ENCODE measurements around the gene MAD1L1.
A peak's percentile ranks its signal among the peaks of the same experiment; 100 is the strongest.
"Not testable (repeated sequence)": the region's sequence is repeated elsewhere in the genome, so short reads cannot be mapped to it uniquely, and the experiment has no call there.

The MAD1L1 gene

DNA sequence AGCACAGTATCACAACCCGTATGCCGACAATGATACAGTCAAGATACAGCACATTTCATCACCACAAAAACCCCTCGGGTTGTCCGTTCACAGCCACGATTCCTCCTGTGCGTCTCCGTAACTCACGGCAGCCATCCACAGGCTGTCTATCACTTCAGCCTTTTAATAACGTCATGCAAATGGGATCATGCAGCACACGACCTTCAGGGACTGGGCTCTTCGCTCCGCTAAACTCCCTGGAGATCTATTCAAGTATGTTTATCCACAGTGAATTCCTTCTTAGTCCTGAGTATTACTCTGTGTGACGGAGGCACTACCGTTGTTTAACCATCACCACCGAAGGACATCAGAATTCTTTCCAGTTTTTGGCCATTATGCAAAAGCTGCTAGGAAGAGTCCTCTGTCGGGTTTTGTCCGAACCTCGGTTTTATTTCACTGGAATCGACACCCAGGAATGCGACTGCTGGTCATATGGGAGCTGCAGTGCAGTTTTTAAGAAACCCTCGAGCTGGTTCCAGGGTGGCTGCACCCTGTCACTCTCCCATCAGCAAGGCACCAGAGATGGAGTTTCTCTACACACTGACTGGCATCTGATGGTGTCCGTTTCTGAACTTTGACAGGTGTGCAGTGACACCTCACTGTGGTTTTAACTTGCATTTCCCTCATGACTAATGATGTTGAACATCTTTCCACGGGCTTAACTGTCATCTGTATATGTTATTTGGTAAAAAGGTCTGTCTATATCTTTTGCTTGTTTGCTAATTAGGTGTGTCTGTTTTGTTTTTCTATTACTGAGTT, 193.6 kb downstream of the MAD1L1 start:
- no peak for DNase-seq

DNA sequence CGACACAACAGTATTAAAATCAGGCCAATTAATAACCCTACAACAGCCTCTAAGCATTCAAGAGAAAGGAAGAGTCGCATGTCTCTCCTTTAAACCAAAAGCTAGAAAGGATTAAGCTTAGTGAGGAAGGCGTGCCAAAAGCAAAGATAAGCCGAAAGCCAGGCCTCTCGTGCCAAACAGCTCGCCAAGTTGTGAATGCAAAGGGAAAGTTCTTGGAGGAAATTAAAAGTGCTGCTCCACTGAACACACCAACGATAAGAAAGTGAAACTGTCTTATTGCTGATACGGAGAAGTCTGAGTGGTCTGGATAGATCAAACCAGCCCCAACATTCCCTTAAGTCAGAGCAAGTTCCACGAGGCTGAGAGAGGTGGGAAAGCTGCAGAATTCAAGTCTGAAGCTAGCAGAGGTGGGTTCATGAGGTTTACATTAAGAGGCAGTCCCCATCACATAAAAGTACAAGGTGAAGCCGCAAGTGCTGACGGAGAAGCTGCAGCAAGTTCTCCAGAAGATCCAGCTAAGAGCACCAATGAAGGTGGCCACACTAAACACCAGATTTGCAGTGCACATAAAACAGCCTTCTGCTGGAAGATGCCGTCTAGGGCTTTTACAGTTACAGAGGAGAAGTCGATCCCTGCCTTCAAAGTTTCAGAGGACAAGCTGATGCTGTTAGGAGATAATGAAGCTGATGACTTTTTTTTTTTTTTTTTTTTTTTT, 194.8 kb downstream of the MAD1L1 start:
- peak; percentile 55 for DNase-seq

DNA sequence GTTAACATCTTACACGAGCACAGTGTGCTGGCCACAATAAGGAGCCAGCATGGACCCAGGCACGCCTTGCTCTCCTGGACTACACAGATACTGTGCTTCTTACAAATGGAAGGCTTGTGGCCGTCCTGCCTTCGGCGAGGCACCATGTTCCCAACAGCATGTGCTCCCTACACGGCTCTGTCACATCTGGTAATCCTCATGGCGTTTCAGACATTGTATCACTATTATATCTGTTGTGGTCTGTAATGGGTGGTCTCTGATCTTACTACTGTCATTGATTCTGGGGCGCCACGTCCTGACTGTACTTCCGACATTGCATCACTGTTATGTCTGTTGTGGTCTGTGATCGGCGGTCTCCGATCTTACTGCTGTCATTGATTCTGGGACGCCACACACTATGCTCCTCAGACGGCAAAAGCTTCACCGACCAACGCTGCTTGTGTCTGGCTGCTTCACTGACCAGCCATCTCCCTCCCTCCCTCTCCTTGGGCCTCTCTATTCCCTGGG, 195.4 kb downstream of the MAD1L1 start:
- DNase-seq, result peak; percentile 73

DNA sequence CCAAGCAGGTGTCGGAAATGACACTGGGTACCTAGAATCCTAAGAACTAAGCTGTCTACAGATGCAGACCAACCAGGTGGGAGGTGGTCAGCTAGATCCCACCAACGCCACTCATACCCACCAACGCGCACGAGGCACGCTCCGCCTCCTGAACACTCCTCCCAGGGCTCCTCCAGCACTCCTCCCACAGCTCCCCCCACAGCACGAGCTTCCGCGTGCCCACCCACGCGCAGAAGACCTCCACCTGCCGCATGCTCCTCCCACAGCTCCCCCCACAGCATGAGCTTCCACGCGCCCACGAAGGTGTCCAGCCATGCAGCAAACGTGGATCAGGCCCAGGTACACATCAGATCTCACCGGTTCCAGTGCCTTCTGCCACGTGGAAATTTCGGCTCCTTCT, 196.0 kb downstream of the MAD1L1 start:
- no peak for DNase-seq

DNA sequence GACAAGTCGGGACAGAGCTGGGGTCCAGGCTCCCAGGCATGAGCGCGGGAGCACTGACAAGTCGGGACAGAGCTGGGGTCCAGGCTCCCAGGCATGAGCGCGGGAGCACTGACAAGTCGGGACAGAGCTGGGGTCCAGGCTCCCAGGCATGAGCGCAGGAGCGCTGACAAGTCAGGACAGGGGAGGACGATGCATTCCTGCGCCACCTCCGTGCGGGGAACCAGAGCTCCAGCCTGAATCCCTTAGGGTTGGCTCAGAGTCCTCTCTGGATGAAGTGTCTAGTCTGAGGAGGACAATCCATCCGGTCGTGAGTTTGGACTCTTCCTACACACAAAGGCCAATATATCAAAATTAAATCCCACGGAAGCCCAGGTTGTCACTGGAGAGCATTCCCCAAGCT, 196.5 kb downstream of the MAD1L1 start:
- not testable (repeated sequence) for DNase-seq

DNA sequence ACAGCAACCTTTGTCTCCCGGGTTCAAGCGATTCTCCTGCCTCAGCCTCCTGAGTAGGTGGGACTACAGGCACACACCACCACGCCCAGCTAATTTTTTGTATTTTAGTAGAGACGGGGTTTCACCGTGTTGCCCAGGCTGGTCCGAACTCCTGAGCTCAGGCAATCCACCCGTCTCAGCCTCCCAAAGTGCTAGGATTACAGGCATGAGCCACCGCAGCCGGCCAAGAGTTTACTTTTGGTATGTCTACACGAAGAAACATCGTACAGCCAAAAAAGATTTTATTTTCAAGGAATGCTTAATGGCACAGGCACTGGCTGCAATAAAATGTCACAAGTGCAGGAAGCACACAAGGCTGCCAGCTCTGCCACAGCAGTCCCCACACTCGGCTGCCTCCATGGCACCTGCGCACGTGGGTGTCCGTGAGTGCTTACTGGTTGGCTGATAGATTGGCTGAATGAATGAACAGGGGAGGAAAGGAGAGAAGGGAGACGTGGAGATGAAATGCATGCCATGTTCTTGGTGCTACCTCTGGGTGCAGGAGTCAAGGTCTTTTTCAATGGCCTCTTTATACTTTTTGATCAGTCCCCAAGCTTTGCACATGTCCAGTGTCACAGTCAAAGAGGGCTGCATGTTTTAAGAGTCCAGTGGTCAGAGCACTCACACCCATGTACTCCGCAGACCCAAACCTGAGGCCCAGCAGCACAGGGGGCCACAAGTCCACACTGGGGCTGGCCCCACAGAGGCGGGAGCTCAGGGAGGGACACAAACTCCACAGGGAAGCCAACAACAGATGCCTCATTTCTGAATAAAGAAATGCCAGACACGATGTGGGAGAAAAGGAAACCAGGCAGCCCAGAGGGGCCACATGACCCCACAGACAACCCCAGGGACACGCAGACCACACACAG, 198.2 kb downstream of the MAD1L1 start:
- DNase-seq, result no peak

DNA sequence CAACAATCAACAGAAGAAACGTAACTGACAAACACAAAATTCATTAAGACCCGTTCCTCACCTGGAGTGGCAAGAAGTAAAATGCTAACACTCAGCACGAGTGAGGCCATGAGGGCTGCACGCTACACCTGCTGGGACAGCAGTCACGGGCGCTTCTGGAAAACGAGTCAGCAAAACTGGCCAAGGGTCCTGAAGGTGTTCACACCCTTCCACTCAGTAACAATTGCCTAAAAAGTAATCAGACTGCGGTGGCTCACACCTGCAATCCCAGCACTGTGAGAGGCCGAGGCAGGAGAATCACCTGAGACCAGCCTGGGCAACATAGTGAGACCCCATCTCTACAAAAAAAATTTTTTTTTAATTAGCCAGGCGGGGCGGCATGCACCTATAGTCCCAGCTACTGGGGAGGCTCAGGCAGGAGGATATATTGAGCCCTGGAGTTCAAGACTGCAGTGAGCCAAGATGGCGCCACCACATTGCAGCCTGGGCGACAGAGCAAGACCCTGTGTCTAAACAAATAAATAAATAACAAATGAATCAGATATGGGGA, 199.1 kb downstream of the MAD1L1 start:
- no peak for DNase-seq

DNA sequence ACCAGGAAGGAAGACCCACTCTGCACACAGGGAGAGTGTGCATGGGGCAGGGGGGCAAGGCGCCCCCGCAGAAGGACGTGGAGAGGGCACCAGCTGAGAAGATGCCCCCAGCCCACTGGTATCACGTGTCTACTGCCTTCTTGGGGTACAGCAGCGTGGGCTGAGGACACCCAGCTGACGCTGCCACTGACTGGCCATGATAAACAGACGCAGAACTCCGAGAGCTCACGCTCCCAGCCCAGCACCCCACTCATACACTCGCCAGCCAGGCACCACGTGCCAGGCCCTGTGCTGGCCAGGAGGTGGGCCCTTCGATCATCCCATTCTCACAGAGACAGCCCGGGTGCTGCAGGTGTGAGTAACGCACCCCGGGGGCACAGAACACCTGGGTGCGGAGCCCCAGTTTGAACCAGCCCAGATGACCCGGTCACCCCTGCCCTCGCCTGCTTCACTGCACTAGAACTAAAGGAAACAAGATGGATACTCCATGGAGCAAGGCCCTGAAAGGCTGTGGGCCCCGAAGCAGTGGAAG, 199.8 kb downstream of the MAD1L1 start:
- DNase-seq, result no peak

DNA sequence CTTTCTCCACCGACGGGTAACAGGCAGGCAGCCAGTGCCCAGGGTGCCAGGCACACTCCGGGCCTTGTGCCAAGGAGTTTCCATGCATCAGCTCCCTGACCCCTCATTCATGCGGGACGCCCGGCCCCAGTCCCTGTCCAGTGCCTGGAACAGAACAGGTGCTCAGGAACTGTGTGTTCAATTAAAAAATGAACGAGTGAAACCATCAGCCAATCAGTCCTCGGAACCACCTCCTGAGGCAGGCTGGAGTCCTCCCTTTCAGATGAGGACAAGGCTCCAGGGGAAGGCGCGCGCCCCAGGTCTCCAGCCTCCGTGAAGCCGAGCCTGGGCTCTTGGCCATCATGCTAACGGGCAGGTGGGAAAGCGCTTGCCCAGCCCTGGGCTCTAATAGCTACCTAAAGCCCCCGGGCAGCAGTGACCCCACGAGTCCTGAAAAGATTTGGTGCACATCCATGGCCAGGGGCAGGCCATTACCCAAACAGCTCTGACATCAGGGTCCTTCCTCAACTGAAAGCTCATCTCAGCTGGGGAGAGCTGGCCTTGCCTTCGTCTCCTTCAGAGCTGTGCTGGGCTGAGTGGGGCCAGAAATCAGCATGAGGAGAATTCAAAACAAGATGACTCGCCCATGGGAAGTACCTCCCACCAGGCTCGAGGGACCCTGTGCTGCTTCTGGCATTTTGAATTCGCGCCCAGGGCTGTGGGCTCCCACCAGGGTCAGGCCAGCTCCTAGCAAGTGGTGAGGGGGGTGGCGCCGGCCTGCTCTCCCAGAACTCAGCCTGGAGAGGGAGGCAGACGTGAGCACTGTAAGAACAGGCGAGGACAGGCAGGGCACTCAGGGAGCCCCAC, 200.5 kb downstream of the MAD1L1 start:
- peak; percentile 63 for DNase-seq

DNA sequence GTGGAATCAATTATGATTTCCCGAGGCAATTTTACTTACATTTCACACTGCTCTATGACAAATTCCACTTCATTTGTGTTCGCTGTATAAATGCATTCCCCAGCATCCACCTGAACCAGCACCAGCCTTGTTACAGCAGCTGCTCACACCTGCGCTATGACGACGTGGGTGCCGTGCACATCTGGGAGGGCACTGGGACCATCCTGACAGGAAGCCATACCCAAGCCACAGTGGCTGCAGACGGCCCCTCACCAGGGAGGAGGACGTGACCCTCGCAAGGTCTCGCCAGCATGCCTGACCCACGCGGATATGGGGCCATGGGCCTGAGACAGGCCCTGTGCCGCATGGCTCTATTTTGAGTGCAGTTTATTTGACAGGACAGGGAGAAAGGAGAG, 201.3 kb downstream of the MAD1L1 start:
- no peak for DNase-seq

DNA sequence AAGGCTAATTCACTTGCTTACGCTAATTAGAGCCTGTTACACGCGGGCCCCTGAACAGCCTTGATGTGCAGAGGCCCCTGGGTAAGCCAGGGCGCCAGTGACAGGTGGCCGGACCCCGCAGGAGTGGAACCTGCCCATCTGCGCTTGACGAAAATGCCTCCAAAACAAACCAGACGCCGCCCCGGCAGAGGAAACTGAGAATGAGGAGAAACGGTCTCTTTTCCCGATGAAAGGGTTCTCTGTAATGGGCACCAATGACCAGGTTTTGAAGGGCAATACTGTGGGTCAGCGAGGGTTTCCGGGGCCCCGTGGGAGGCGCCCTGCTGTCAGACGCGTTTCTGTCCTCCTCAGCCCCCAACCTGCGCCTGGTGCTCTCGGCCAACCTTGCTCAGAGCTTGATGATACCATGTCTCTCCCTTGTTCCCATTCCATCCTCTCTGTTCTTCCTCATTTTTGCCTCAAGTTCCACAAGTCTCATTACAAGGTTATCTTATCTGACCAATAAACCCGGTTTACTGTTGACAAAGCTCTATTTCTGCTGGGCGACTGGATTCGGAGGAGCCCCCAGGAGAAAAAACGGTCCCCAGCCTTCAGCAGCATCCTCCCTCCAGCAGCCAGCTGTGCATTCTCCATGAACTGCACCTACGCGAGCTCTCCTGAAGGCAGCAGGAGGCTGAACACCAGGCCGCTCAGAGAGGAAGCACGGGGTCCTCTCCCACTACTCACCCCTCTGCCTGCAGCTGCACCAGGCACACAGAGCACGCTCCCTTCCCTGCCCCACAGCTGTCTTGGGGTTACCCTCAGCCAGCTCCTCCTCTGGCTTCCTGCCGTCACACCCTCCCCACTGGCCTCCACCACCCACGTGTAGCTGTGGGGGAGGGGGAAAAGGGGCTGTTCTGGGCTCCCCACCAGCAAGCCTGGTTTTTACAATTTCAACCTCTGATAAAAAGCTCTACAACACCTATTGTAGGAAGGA, 202.0 kb downstream of the MAD1L1 start:
- DNase-seq, result no peak

DNA sequence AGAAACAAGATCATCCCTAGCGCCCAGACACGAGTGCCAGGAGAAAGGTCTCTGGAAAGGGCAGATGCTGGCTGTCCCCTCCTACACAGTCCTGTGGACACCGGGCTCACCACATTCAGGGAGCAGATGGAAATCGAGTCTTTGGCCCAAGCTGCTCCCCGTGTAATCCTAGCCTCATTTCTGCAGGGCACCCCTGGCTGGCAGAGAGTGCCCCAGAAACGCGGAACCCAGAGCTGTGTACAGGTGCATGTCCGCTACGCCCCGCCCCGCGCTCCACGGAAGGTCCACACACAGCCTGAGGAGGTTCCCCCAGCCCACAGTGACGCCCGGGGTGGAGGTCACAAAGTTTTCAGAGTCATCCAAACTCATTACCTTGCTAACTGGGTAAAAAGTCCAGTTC, 202.8 kb downstream of the MAD1L1 start:
- no peak for DNase-seq

DNA sequence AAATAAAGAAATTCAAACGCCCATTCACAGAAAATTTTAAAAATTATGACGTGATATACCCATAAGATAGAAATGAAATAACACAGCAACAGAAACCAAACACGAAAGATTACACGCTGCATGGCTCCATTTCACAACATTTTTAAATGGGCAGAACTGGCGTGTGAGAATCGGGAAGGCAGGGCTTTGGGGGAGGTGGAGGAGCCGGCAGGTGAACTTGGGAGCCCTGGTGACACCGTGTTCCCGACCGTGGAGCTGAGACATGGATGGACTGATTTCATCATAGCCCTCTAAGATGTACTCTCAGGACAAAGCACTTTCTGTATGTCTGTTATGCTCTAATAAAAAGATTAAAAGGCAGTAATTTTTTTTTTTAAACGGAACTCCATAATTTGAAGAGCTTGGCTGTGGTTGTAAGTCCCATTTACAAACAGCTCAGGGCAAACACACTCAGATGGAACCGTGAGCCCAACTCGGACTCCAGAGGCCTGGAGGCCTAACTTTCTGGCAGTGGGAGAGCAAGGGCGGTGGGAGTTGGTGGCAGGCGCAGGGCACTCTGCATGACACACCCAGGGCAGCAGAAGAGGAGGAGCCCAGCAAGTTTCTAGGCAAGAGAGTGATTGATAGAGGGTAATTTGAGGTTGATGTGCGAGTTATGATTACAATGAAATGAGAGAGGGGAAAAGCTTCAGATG, 203.4 kb downstream of the MAD1L1 start:
- DNase-seq, result no peak

DNA sequence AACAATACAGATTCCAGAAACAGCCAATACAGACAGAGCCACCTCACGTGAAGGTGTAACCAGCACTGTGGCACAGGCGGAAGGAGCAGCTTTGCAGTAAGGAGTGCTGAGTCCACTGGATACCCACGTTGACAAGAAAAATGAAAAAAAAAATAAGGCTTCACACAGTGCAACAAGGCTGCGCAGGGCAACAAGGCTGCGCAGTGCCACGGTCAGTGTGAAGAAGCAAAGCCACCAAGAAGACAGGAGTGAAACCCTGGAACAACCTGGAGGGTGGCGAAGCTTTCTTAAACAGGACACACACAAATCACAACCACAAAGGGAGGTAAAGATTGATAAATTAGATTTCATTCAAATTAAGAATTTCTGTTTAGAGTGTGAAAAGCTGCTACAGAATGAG, 204.0 kb downstream of the MAD1L1 start:
- no peak for DNase-seq

DNA sequence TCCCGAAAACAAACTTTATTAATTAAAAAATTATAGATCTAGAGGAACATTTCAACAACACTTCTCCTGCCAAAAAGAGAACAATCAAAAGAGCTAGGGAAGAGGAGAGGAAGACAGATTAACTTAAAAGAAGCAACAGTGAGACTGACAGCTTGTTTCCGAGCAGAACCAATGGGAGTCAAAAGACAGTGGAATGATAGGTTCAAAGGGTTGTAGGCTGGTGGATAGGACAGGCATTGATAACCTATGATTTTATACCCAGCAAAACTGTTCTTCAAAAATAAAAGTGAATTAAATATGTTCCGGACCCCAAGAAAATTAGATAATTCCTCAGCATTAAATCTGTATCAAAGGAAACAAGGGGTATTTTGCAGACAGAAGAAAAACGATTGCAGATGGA, 207.6 kb downstream of the MAD1L1 start:
- DNase-seq, result no peak

DNA sequence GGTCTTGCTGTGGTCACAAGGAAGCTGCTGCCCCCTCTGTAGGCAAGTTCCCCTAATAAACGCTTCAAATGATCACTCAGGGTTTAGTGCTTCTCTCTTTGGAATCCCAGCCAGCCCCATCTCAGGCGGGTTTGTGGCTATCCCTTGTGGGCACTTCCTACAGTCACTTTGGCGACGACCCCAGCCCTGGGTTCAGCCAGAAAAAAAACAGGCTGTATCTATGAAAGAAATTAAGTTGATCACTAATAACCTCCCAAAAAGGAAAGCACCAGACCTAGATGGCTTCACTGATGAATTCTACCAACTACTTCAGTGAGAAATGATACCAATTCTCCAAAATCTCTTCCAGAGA, 208.2 kb downstream of the MAD1L1 start:
- no peak for DNase-seq

DNA sequence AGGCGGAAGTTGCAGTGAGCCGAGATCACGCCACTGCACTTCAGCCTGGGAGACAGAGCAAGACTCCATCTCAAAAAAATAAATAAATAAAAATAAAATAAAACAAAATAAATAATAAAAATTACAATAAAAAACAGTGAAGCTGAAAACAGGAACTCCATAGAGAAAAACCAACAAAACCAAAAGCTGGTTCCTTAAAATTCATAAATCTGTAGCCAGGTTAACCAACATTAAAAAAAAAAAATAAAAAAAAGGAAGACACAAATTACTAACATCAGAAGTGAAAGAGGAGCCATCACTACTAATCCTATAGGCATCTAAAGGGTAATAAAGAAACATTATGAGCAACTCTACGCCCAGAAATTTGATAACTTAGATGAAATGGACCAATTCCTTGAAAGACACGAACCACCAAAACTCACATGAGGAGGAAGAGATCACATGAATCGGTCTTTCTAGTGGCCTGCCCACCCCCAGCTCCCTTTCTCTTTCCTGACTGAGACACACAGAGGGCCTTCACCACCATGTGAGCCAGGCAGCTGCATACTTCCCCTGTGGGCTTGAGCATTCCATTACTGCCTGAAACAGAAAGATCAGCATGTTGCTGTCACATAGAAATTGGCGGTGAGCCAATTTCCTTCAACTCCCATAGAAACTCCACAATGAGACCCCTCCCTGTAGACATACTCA, 208.7 kb downstream of the MAD1L1 start:
- DNase-seq, result peak; percentile 34

DNA sequence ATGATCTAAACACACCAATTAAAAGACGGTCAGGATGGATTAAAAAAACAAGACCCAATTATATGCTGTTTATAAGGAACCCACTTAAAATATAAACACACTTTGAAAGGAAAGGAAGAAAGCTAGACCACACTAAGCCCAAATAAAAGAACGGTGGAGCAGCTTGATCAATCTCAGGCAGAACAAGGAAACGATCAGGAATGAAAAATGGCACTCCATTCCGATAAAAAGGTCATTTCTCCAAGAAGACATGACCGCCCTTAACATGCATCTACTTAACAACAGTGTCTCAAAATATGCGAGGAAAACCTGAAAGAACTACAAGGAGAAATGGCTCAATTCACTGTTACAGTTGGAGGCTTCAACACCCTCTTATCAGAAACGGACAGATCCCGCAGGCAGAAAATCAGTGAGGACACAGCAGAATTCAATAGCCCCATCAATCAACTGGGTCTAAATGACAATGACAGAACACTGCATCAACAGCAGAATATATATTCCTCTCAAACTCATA, 210.0 kb downstream of the MAD1L1 start:
- DNase-seq, result no peak

DNA sequence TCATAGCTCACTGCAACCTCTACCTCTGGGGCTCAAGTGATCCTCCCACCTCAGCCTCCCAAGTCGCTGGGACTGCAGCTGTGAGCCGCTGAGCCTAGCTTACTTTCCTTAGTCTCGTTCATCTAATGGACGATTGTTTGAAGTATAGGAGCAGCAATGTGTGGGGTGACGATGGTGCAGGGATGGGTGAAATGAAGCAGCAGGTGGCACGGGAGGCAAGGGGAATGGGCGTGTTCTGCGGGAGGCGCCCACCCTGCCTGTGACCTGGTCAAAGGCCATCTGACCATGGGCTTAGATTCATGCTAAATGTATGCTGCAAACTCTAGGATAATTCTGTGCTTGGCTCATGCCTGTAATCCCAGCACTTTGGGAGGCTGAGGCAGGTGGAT, 210.7 kb downstream of the MAD1L1 start:
- no peak for DNase-seq

Measured in fibroblast of skin of right biceps (primary cell).